NT2/D1 (cell line): Measurements from ENCODE around the gene CTSL.

Experiments
- SUZ12 ChIP-seq: IDR thresholded peaks from 2 replicates; pipeline ENCODE4 v1.6.1; 2011; ENCODE audit not compliant: insufficient read length, insufficient read depth; ENCODE audit errors: extremely low read depth
- YY1 ChIP-seq: IDR thresholded peaks from 2 replicates; pipeline ENCODE4 v1.6.1; 2011; ENCODE audit not compliant: insufficient read length, insufficient read depth

DNA sequence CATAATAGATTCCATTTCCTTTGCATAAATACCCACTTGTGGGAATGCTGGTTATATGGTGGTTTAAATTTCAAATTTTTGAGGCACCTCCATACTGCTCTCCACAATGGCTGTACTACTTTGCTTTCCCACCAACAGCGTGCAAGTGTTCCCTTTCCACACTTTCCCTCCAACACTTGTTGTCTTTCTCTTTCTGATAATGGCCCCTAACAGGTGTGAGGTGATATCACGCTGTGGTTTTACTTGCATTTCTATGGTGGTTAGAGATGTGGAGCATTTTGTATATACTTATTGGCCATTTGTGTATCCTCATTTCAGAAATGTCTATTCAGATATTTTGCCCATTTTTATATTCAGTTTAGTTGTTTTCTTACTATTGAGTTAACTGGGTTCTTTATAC is 34.6 kb downstream of the CTSL start:
- TF ChIP-seq YY1 (no peak), SUZ12 (no peak)
